GM18951 (cell line): Measurements from ENCODE around the gene GRK1.

ENCODE experiments used
- POLR2A ChIP-seq: IDR thresholded peaks from 4 replicates; pipeline ENCODE4 v1.6.1; 2011; ENCODE audit warnings: mild to moderate bottlenecking; ENCODE audit not compliant: insufficient read length, insufficient read depth; ENCODE audit errors: extremely low read depth
- in situ Hi-C: fragments of 300-500 bp; cut with MboI; formaldehyde crosslinking; loops from one replicate; pipeline ENCODE4 v1.12.0; 2022; ENCODE audit warnings: low sequenced_read_pairs, mixed read lengths, inconsistent platforms; ENCODE audit not compliant: unreplicated experiment

The GRK1 gene

DNA sequence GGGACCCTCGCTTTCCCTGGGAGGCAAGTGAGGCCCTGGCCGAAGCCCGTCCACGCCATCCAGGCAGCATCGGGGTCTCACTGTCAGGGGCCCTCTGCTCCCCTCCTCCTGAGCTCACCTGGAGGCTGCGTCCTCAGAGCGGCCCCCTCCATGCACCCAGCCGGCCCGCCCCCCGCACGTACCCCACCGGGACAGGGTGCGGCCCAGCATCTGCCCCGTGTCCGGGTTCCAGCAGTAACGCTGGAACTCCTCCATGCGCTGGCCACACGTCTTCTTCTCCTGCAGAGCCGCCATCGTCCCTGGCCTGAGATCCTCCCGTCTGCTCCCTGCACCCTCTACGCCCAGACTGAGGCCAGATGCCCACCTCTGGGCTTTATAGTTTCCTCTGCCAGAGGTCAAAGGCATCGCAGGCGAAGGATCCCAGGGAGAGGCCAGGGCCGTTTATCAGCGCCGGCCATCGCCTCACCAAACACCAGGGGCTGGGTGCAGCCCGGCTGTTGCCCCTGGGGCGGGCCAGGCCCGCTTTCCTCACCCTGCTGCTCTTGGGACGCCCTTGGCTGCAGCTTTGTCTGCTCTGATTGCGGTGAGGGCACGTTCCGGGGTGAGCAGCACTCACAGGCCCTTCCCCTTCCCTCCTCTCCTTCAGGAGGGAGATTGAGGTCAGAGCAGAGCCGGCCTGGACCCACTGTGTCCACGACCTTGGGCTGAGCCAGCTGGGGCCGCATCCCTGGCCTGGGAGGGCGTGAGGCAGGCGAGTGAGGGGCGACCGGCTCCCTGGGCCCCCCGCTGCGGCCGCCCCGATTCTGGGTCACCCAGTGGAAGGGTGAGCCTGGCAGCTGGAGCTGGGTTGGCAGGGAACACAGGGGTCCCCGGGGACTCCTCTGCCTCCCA lies 8.9 kb upstream of the GRK1 start, which contains the start of gene ATP4B:
Gene ATP4B (minus strand): TSS at position 348 of the 891 bp plus-strand sequence. CDS start 54 bp downstream, at position 294.
- in situ Hi-C loops, result no loop called here
- TF ChIP-seq POLR2A, result no peak

DNA sequence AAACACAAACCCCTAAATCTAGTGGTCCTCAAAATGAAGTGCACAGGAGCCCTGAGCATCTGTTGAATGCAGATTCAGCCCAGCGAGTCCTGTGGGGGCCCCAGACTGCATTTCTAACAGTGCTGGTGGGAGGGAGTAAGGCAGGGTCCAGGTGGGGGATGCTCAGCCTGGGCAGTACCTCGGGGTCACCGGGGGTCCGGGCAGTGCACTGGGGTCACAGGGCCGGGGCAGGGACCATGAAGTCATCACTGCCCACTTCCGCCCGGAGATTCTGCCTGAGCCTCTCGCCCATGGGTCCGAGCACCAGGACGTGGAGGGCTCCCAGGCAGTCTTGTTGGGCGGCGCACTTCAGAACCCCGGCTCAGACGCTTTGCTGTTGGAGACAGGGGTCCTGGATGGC lies 8.2 kb upstream of the GRK1 start:
- TF ChIP-seq POLR2A, result no peak
- in situ Hi-C loops, result no loop called here

DNA sequence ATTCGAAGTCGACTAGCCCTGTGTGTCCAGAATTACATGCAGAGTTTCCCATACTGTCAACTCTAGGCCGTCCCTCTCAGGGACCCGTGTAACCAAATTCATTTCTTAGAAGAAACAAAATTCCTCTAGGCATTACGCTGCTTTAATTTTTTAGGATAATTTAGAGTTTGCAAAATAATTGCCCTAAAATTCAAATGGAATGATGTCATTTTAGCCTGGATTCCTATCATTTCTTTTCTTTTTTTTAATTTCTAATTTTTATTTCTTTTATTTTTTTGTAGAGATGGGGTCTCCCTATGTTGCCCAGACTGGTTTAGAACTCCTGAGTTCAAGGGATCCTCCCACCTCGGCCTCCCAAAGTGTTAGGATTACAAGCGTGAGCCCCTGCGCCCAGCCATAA lies 7.7 kb upstream of the GRK1 start:
- in situ Hi-C loops, result no loop called here
- no peak for TF ChIP-seq POLR2A

DNA sequence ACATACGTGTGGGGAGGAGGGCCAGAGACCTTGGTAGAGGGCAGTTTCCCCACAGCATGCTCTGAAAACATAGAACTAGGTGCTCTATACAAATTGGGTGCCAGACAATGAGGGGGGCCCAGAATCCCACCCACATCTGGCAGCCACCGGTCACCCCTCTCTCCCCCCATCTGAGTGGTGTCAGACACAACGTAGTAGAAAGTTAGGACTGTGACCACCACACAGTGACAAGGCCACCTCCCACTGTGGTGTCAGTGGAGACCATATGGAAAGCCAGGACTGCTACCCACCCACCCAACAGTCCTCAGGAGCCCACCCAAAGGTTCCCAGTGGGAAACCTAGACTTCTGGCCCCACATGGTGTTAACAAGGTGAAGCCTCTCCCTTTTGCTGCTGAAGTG lies 7.0 kb upstream of the GRK1 start:
- in situ Hi-C loops, result loop anchor here (5.0 kb wide), 1 partner anchor 72 kb away; no protein-coding TSS in a partner anchor
- TF ChIP-seq POLR2A, result no peak

DNA sequence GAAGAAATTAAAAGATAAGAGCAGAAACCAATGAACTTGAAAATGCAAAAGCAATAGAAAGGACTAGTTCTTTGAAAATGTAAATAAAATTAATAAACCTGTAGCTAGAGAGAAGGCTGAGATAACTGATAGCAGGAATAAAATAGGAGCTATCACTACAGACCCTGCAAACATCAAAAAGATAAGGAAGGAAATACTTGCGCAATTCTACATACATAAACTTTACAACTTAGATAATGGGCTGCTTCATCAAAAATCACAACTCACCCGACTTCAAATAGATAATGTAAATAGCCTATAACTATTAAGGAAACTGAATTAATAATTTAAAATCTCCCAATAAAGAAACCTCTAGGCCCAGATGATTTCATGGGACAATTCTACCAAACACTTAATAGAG lies 5.5 kb upstream of the GRK1 start:
- no peak for TF ChIP-seq POLR2A
- in situ Hi-C loops, result loop anchor here (5.0 kb wide), 1 partner anchor 71 kb away; no protein-coding TSS in a partner anchor

DNA sequence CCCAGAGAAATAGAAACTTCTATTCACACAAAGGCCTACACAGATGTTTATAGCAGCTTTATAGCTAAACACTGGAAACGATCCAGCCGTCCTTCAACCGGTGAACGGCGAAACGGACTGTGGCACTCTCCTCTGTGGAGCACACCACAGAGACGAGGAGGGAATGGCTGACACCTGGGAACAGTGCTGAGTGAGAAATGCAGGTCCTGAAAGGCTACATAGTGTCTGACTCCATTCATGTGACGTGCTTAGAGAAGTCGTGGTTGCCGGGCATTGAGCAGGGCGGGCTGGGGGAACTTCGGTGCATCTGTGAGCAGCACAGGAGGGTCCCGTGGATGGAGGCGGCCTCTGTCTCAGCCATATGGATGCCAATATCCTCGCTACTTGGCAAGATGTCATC lies 3.1 kb upstream of the GRK1 start:
- no peak for TF ChIP-seq POLR2A
- in situ Hi-C loops, result loop anchor here (5.0 kb wide), 1 partner anchor 68 kb away; no protein-coding TSS in a partner anchor

DNA sequence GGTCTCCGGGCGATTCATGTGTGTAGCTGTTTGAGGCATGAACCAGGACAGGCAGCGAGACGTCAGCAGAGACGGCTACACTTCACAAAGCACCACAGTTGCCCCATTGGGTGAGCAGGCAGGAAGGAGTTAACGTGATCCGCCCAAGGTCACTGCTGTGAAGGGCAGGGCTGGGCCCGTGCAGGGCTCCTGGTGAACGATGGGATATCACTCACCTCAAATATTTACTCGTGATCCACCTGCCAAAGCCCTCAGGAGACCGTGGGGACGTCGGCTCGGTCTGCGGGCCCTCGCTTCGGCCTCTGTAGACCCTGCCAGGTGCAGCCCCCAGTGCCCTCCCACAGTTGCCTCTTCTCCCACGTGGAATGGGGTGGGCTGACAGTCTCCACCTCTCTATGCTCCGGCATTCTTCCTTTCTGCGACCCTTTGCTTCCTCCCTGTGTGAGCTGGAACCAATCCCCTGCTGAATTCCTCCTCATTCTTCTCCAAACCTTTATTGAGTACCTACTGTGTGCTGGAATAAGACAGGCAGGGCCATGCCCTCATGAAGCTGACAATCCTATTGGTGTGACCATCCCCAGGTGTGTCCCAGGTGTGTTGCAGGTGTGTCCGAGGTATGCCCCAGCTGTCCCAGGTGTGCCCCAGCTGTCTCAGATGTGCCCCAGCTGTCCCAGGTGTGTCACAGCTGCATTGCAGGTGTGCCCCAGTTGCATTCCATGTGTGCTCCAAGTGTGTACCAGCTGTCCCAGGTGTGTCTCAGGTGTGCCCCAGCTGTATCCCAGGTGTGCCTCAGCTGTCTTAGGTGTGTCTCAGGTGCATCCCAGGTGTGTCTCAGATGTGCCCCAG lies 2.0 kb upstream of the GRK1 start:
- in situ Hi-C loops, result loop anchor here (5.0 kb wide), 1 partner anchor 67 kb away; no protein-coding TSS in a partner anchor
- TF ChIP-seq POLR2A, result no peak

DNA sequence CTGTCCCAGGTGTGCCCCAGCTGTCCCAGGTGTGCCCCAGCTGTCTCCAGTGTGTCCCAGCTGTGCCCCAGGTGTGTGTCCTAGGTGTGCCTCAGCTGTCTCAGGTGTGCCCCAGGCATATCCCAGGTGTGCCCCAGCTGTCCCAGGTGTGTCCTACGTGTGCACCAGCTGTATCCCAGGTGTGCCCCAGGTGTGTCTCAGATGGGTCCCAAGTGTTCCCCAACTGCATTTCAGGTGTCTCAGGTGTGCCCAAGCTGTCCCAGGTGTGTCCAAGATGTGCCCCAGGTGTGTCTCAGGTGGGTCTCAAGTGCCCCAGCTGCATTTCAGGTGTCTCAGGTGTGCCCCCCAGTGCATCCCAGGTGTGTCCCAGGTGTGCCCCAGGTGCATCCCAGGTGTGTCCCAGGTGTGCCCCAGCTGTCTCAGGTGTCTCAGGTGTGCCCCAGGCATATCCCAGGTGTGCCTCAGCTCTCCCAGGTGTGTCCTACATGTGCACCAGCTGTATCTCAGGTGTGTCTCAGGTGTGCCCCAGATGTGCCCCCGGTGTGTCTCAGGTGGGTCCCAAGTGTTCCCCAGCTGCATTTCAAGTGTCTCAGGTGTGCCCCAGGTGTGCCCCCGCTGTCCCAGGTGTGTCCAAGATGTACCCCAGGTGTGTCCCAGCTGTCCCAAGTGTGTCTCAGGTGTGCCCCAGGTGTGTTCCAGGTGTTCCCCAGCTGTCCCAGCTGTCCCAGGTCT lies 1.3 kb upstream of the GRK1 start:
- no peak for TF ChIP-seq POLR2A
- in situ Hi-C loops, result no loop called here

DNA sequence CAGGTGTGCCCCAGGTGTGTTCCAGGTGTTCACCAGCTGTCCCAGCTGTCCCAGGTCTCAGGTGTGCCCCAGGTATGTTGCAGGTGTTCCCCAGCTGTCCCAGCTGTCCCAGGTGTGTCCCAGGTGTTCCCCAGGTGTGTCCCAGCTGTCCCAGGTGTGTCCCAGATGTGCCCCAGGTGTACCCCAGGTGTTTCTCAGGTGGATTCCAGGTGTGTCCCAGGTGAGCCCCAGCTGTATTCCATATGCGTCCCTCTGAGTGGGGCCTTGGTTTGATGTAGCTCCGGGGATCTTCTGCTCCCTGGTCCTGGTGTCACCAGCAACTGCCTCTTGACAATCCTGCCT lies 719 bp upstream of the GRK1 start:
- no peak for TF ChIP-seq POLR2A
- in situ Hi-C loops, result no loop called here

DNA sequence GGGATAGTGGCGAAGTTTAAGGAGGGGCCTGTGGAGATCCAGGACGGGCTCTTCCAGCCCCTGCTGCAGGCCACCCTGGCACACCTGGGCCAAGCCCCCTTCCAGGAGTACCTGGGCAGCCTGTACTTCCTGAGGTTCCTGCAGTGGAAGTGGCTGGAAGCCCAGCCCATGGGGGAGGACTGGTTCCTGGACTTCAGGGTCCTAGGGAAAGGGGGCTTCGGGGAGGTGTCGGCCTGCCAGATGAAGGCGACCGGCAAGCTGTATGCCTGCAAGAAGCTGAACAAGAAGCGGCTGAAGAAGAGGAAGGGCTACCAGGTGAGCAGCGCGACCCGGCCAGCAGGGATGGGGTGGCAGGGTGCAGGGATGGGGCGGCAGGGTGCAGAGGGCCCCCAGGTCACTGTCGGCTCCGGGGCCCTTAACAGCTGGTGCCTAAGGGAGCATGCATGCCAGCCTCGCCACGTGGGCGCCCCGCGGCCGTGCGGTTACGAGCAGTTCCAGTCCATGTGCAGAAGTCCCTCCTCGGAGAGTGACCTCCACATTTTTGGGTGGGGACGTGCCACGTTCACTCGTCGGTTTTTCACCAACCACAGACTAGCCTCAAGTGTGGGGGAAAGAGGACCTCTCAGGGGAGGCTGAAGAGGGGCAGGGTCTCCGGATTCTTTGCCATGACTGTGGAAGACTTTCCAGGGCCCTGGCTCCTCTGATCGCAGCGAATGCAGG lies 912 bp downstream of the GRK1 start:
- no peak for TF ChIP-seq POLR2A
- in situ Hi-C loops, result no loop called here

DNA sequence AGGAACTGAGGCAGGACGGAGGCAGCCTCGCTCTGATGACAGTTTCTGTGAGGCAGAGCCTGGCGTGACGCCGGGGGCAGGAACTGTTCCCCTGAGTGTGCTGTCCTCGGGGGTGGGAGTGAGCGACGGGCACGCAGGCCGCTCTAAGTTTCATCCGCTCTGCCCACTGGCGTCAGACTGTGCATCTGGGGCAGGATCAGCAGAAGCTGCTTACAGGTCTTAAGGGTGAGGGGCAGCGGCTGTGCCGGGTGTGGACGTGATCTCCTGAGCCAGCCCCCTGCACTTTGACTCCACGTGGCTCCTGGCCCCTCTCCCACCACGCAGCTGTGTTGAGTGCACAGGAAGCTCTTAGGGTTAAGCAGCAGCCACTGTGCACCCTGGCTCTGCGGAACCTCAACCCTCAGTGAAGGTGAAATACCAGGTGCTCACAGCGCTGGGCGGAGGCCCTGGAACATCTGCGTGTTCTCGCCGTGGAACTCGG lies 1.5 kb downstream of the GRK1 start:
- TF ChIP-seq POLR2A, result no peak
- in situ Hi-C loops, result no loop called here

DNA sequence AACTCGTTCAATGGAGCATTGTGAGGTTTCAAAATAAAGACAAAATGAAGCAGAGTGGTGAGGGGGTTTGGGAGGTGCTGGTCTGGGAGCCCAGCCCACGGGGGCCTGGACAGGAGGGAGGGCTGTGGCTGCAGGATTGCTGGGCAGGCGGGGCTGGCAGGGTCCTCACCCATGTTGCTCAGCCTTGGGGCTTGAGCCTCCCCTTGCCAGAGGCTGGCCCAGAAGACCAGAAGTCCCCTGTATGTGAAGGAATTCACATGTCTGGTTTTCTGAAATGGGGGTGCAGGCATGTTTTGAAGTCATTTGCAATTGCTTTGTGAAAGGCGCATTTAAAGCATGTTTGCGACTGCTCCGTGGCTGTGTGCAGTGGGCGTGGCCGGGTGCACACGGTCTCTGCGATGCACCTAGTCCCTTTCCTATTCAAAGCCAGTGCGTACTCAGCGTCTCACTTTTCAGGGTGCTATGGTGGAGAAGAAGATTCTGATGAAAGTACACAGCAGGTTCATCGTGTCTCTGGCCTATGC lies 2.3 kb downstream of the GRK1 start:
- in situ Hi-C loops, result no loop called here
- TF ChIP-seq POLR2A, result no peak
